HG02798 (cell line): ENCODE results near the gene KCNAB3.

Source experiments
- ATAC-seq: cut with Tn5 transposase; IDR thresholded peaks from one replicate; pipeline ENCODE4 v1.9.1; 2021; ENCODE audit warnings: mild to moderate bottlenecking; ENCODE audit not compliant: unreplicated experiment, poor library complexity

KCNAB3 gene

GRCh38 chr17:7882068-7882467 is 47.6 kb downstream of the KCNAB3 start:
- ATAC-seq = no peak

GRCh38 chr17:7881276-7882054 is 48.2 kb downstream of the KCNAB3 start:
- no peak for ATAC-seq

- ATAC-seq = no peak
These were observed 49.4 kb downstream of the KCNAB3 start for GRCh38 chr17:7880076-7880868.

- no peak for ATAC-seq
These were observed 51.4 kb downstream of the KCNAB3 start for GRCh38 chr17:7878234-7878633.

- ATAC-seq = no peak
These were observed 53.8 kb downstream of the KCNAB3 start for GRCh38 chr17:7875804-7876370.

GRCh38 chr17:7873051-7873450 is 56.6 kb downstream of the KCNAB3 start:
- no peak for ATAC-seq
